Peyer's patch (tissue), 4 donors: ENCODE data around the gene XYLT1. TPM values are rescaled to one million over a fixed set of nuclear protein-coding genes. Genes with fewer than 3 reads are reported as not detected.

ENCODE experiments used
- DNase-seq, 3 donors: peaks; one replicate each; pipeline ENCODE4 v3.0.0-alpha.2; 2017 to 2019
- H3K27ac ChIP-seq, 4 donors: fragments of 200-600 bp; sonication (generic); one replicate each; pipeline ENCODE4 v1.5.1; 2016 to 2019
- H3K27me3 ChIP-seq, 2 donors: fragments of 200-600 bp; sonication (generic); one replicate each; pipeline ENCODE4 v1.5.1; 2019
- H3K36me3 ChIP-seq, 3 donors: fragments of 200-600 bp; sonication (generic); one replicate each; pipeline ENCODE4 v1.5.1; 2016 to 2019
- H3K4me1 ChIP-seq, 4 donors: fragments of 200-600 bp; sonication (generic); one replicate each; pipeline ENCODE4 v1.5.1; 2016 to 2019
- H3K4me3 ChIP-seq, 4 donors: fragments of 200-600 bp; sonication (generic); 1 replicate in 3 of 4; 2 replicates in 1 of 4; pipeline ENCODE4 v1.5.1; 2016 to 2019; ENCODE audit warnings: mild to moderate bottlenecking in 1 of 4
- H3K9me3 ChIP-seq, 4 donors: fragments of 200-600 bp; sonication (generic); one replicate each; pipeline ENCODE4 v1.5.1; 2016 to 2019; ENCODE audit warnings: mild to moderate bottlenecking in 1 of 4
- CTCF ChIP-seq, 6 experiments: fragments of 450-650 bp in 4 of 6; fragments of 200-600 bp in 2 of 6; sonication (generic) in 1 of 6; IDR thresholded peaks; one replicate each; pipeline ENCODE4 v1.5.1; 2017 to 2019; ENCODE audit warnings: antibody characterized with exemption in 6 of 6, mild to moderate bottlenecking in 3 of 6, moderate library complexity in 1 of 6
- POLR2A ChIP-seq, 2 donors: fragments of 450-650 bp; IDR thresholded peaks; one replicate each; pipeline ENCODE4 v1.5.1; 2017; ENCODE audit warnings: antibody characterized with exemption in 2 of 2, mild to moderate bottlenecking in 2 of 2, moderate library complexity in 2 of 2
- total RNA-seq, 4 donors: library from RNA; depleted of rRNA; stranded (reverse); fragments of >200 nt; gene quantifications; one replicate each; pipeline ENCODE4 v1.1.0, GENCODE V29; 2016

Gene XYLT1
- total RNA-seq, 4 donors from 2014 or later: 18.7 to 42.1 (median 37.7) TPM

DNA sequence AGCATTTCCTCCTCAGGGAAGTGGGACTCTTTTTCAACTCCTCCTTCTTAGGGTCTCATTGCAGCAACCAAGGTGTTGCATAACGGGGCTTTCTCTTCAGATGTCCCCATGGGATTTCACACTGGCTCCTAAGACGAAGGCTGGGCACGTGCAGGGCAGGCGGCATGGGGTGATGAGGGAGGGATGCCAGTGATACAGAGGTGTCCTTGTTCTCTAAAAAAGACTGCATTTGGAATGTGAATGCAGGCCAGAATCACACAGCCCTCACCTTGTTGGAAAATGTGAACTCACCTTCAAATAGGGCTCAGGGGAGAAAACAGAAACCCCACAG lies 105.6 kb downstream of the XYLT1 start:
- TF ChIP-seq POLR2A (IDR thresholded peaks at IDR 0.05) (no peak), CTCF (IDR thresholded peaks at IDR 0.05) (no peak)
- H3K9me3 ChIP-seq: no peaks in the 10 kb centered on the region

GRCh38 chr16:17364319-17365210 lies 106.2 kb downstream of the XYLT1 start:
- no peak overlapping the region for H3K4me3 ChIP-seq
- no peaks in the 10 kb centered on the region for H3K36me3 ChIP-seq
- peak overlapping the region; percentile 31 to 51 (median 41) for H3K27ac ChIP-seq
- peaks cover 0 to 40% (median 25%) of the 10 kb centered on the region in 4 donors for H3K4me1 ChIP-seq
- TF ChIP-seq POLR2A (IDR thresholded peaks at IDR 0.05): no peak
- no peak for TF ChIP-seq CTCF (IDR thresholded peaks at IDR 0.05)
- no peaks in the 10 kb centered on the region for H3K9me3 ChIP-seq
- DNase-seq: peak in 2 of 3 donors; percentile 60 to 63
- H3K27me3 ChIP-seq: no peaks in the 10 kb centered on the region

More for the DNA sequence above, 105.6 kb downstream of the XYLT1 start:
- Histone ChIP-seq H3K27me3 (no peaks in the 10 kb centered on the region), H3K36me3 (no peaks in the 10 kb centered on the region), H3K4me3 (no peak overlapping the region), H3K4me1 (peaks cover 2 to 46% (median 30%) of the 10 kb centered on the region in 4 donors), H3K27ac (peak overlapping the region in 1 of 4 donors; percentile 50)
- DNase-seq: peak in 1 of 3 donors; percentile 42

DNA sequence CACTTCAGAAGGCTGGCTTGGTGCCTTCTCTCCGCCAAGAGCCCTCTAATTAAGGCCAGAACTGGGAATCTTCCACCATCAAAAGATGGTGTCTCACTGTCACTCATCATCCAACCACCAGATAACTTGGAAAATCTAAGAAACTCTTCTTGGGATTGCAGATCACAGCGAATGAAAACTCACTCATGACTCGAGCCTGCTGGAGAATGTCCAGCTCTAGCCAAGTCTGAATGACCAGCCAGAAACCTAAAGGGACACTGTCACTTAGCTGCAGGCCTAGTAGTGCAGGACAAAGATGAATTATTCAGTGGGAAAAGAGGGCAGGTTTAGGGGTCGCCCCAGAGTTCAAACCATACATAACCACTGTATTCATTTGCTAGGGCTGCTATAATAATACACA lies 107.8 kb downstream of the XYLT1 start:
- DNase-seq: peak in 1 of 3 donors; percentile 33
- Histone ChIP-seq H3K36me3 (no peaks in the 10 kb centered on the region), H3K4me3 (no peak overlapping the region), H3K27ac (peak overlapping the region in 2 of 4 donors; percentile 48 to 51), H3K27me3 (no peaks in the 10 kb centered on the region), H3K4me1 (peaks cover 0 to 32% (median 29%) of the 10 kb centered on the region in 4 donors), H3K9me3 (no peaks in the 10 kb centered on the region)
- TF ChIP-seq POLR2A (IDR thresholded peaks at IDR 0.05) (no peak), CTCF (IDR thresholded peaks at IDR 0.05) (no peak)

- TF ChIP-seq POLR2A (IDR thresholded peaks at IDR 0.05): no peak
- TF ChIP-seq CTCF (IDR thresholded peaks at IDR 0.05): no peak
- DNase-seq: peak in 1 of 3 donors; percentile 34
Observed at GRCh38 chr16:17362183-17362582, 108.6 kb downstream of the XYLT1 start.

DNA sequence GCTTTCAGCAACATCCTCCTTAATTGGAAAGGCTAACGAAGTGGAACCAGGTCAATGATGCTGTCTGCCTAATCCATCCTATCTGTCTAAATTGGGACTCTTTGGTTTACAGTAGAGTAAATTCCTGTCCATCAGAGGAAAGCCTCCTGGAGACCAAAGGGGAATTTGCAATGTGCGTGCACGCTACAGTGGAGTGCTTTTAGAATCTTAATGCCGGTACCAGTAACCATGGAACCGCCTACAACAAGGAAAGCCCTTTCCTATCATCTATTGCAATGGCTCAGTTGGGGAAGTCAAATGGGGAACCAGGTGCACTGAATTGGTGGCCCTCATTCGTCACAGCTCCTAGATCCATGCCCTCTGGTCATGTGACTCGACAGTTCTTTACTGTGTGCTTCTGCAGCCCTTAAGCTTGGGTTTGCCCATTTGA lies 110.1 kb downstream of the XYLT1 start:
- TF ChIP-seq POLR2A (IDR thresholded peaks at IDR 0.05) (no peak), CTCF (IDR thresholded peaks at IDR 0.05) (no peak)
- Histone ChIP-seq H3K27ac (peak overlapping the region in 1 of 4 donors; percentile 46), H3K27me3 (no peaks in the 10 kb centered on the region), H3K4me1 (peaks cover 0 to 40% (median 18%) of the 10 kb centered on the region in 4 donors), H3K36me3 (no peaks in the 10 kb centered on the region), H3K9me3 (no peaks in the 10 kb centered on the region), H3K4me3 (no peak overlapping the region)
- peak in 1 of 3 donors; percentile 50 for DNase-seq

More at GRCh38 chr16:17362183-17362582, 108.6 kb downstream of the XYLT1 start:
- H3K4me1 ChIP-seq: peaks cover 0 to 30% (median 28%) of the 10 kb centered on the region in 4 donors
- no peak overlapping the region for H3K4me3 ChIP-seq
- H3K27me3 ChIP-seq: no peaks in the 10 kb centered on the region
- peak overlapping the region in 1 of 4 donors; percentile 6 for H3K27ac ChIP-seq
- H3K9me3 ChIP-seq: no peaks in the 10 kb centered on the region
- H3K36me3 ChIP-seq: no peaks in the 10 kb centered on the region
